Natural killer cell treated with Interleukin-12 subunit alpha and Interleukin-12 subunit beta and Interleukin-15 and Interleukin-18, amount 100 ng/mL, for 72 hours (primary cell): ENCODE data around the gene PRPSAP1. TPM values are rescaled to one million over a fixed set of nuclear protein-coding genes. Genes with fewer than 3 reads are reported as not detected.

Experiments
- ATAC-seq, 2 donors: fragments of 150-1000 bp; cut with Tn5 transposase in 1 of 2; sonication (Bioruptor Pico), chemical (Tn5 transposase) in 1 of 2; 2 replicates each; pipeline ENCODE4 v1.10.0; 2021
- DNase-seq: peaks from one replicate; pipeline ENCODE4 v3.0.0; 2022; ENCODE audit warnings: low spot score
- H3K27ac Mint-ChIP-seq, 2 donors: 1 replicate in 1 of 2; 2 replicates in 1 of 2; pipeline ENCODE4 v1.8.0; 2022; ENCODE audit warnings: mixed read lengths in 2 of 2, mild to moderate bottlenecking in 1 of 2, moderate library complexity in 1 of 2
- H3K27me3 Mint-ChIP-seq, 2 donors: 1 replicate in 1 of 2; 2 replicates in 1 of 2; pipeline ENCODE4 v1.8.0; 2022; ENCODE audit warnings: mixed read lengths in 2 of 2
- H3K36me3 Mint-ChIP-seq: one replicate; pipeline ENCODE4 v1.8.0; 2022; ENCODE audit warnings: mixed read lengths
- H3K4me1 Mint-ChIP-seq, 2 donors: 1 replicate in 1 of 2; 2 replicates in 1 of 2; pipeline ENCODE4 v1.8.0; 2022; ENCODE audit warnings: low read depth in 2 of 2, mixed read lengths in 2 of 2, mild to moderate bottlenecking in 1 of 2
- H3K4me3 Mint-ChIP-seq: one replicate; pipeline ENCODE4 v1.8.0; 2022; ENCODE audit warnings: mixed read lengths
- H3K9me3 Mint-ChIP-seq: 2 replicates; pipeline ENCODE4 v1.8.0; 2022; ENCODE audit warnings: mixed read lengths
- total RNA-seq, 2 donors: library from RNA; stranded (reverse); gene quantifications; one replicate each; pipeline ENCODE4 v1.2.3, GENCODE V29; 2022

Gene PRPSAP1, protein sequence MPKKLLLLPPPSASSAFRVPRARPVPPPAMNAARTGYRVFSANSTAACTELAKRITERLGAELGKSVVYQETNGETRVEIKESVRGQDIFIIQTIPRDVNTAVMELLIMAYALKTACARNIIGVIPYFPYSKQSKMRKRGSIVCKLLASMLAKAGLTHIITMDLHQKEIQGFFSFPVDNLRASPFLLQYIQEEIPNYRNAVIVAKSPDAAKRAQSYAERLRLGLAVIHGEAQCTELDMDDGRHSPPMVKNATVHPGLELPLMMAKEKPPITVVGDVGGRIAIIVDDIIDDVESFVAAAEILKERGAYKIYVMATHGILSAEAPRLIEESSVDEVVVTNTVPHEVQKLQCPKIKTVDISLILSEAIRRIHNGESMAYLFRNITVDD
- total RNA-seq: 10 to 100 TPM; 45.0 to 57.4 TPM

DNA sequence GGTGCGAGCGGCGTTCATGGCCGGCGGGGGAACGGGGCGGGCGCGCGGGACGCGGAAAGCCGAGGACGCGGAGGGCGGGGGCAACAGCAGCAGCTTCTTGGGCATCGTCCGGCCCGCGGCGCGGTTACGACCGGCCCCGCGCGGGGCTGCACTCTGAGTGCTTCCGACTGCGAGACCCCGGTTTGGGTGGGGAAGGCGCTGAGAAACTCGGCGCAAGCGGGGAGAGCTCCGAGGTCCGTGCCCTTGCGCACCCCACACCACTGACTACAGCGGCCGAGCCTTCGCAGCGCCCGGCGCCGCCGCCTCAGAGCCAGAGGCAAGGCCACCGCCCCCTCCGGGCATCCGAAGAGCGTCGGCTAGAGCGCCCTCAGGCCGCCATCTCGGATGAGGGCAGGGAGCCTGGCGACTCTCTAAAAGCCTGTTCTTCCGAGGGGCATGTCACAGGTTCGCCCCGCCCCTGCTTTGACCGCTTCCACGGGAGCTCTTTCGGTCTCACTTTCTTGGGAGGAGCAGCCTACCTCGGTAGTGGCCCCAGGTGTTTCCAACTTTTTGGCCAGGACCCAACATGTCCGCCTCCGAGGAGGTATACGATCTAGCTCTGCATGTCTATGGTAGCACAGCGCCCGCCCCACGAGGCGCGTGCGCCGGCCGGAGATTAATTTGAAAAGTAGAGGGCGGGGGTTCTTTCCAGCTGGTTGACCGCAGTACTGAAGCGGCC lies at the start of gene PRPSAP1:
PRPSAP1 (minus strand) TSS at position 318 of the 718 bp plus-strand sequence; CDS start at position 105, 213 bp downstream.
- peak within 1 kb of the TSS; percentile 94 to 97 for H3K27ac Mint-ChIP-seq
- H3K9me3 Mint-ChIP-seq: no peaks in the 10 kb centered on the region
- peak; percentile 96 to 98 for ATAC-seq
- DNase-seq: peak; percentile 88
- H3K27me3 Mint-ChIP-seq: no peaks in the 10 kb centered on the region
- peak within 1 kb of the TSS; percentile 95 for H3K4me3 Mint-ChIP-seq
- H3K36me3 Mint-ChIP-seq: no peaks in the 10 kb centered on the region
- H3K4me1 Mint-ChIP-seq: peaks cover 22 to 38% of the 10 kb centered on the region in 2 donors

DNA sequence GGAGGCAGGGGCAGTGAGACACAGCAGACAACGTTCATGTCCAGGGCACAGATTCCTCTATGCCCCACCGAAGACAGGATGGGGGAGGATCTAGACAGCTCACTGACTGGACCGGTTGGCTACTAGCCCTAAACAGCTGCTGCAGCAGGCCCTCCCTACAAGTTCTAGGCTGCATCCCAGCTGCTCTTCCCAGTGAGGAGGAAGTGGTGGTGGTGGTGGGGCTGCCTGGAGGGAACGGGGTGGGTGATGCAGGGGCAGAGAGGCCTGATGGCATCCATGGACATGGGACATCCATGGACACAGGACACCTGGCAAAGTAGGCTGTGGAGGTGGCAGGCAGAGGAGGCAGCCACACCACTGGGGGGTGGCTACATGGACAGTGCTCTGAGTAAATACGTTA lies 49.0 kb upstream of the PRPSAP1 start:
- Mint-ChIP-seq H3K9me3 (no peaks in the 10 kb centered on the region), H3K4me1 (peaks cover 5 to 26% of the 10 kb centered on the region in 2 donors), H3K36me3 (peaks cover 10% of the 10 kb centered on the region), H3K27me3 (no peaks in the 10 kb centered on the region), H3K4me3 (no peak overlapping the region), H3K27ac (no peak overlapping the region)
- no peak for ATAC-seq
- DNase-seq: no peak

DNA sequence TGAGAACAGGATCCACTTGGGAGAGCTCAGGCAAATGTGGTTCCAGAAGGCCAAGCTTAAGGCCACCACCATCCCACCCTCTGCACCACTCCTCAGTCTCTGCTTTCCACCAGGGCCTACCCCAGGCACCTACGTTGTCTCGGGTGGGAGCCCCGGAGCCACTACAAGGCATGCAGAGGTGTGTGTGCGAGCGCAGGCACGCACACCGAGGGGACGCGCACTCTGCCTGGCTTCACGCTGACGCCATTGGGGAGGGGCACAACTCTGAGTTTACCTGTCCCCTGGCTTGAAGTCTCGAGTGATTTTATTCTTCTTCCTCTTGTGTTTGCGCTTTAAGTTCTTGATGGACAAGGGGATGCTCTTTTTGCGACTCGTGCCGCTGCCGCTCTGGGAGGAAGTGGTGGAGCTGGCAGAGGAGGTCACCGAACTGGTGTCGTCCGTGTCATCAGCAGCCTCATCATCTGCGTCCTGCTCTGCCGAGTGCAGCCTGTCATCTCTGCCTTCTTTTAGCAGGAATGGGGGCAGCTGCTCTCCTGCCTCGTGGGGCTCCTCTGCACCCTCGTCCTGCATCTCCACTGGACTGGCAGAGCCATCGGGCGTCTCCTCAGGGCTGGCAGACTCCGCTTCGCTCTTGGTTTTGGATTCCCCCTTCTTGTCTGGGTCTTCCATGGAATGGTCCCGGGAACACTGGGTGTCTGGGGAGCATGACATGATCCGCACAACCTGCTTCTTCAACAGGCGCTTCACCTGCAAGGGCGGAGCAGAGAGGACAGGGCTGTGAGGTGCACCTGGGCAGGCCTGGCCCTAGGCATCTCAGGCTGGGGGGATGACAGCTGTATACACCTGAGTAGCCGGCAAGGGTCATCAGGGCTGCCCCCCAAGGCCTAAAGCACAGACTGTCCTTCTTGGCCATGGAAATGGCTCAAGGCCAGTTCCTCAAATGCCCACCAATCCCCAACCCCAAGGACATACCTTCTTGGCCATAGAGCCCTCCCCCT lies 45.8 kb upstream of the PRPSAP1 start:
- ATAC-seq: no peak
- Mint-ChIP-seq H3K27ac (no peak overlapping the region), H3K36me3 (peaks cover 8% of the 10 kb centered on the region), H3K4me1 (peaks cover 0 to 8% of the 10 kb centered on the region in 2 donors), H3K4me3 (no peak overlapping the region), H3K9me3 (no peaks in the 10 kb centered on the region), H3K27me3 (no peaks in the 10 kb centered on the region)
- no peak for DNase-seq

DNA sequence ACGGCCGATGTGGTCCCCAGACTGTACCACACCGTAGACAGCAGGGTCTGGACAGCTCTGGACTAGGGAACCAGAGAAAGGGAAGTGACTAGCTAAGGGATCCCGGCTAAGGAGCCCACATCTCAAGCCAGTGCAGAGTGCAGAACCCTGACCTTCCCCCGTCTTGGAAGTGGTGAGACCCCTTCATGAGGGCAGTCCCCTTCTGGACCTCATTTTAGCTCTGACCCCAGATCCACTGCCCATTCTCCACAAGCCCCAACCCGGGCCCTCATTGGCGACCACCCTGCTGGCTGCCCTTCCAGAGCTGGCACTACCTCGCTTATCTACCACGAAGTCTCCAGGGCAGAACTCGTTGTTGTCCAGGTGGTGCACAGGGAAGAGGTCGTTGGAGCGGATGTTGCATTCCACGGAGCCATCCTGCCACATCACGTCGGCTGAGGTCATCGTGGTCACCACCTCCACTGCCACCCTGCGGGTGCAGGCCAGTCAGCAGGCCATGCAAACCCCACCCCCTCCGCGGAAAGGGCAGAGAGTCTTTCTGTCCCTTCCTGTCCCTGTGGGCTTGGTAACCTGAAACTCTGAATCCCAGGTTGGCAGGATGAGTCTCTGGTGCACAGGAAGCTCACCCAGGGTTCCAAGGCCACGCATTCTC lies 44.9 kb upstream of the PRPSAP1 start:
- Mint-ChIP-seq H3K27ac (no peak overlapping the region), H3K27me3 (no peaks in the 10 kb centered on the region), H3K36me3 (no peaks in the 10 kb centered on the region), H3K9me3 (no peaks in the 10 kb centered on the region), H3K4me3 (no peak overlapping the region), H3K4me1 (peaks cover 0 to 5% of the 10 kb centered on the region in 2 donors)
- peak in 1 of 2 donors; percentile 5 for ATAC-seq
- no peak for DNase-seq

DNA sequence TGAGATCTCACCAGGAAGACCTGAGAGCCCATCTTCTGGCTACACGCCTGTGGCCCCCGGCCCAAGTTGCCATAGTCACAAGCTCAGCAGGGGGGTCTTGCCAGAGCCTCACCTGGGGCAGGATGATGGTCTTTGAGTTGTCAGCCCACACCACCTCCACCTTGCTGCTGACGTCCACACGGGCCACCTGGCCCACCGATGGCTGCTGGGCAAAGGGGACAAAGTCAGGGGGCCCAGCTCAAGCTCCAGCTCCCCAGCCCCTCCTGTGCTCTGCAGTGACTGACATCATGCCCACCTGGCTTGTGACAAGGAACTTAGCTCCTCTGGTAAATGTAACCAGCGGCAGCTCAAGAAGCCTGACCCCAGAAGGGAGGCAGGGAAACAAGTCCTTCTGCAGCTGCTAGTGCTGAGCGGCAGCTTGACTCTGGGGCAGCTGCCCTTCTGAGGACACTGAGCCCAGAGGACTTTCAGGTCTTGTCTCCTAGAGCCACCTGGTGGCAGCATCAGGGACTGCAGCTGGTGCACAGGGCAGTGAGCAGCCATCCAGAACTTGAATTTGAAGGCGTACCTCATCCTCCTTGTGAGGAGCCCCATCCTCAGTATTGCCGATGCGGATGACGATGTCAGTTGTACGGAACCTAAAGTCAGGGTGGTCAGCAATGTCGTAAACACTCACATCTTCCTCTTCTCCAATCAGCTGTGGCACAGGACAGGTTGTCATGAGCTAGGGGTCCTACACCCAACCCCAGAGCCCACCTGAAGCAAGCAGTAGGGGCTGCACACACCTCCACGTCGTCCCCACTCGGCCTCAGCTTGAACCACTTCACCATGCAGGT lies 44.2 kb upstream of the PRPSAP1 start:
- H3K9me3 Mint-ChIP-seq: no peaks in the 10 kb centered on the region
- no peaks in the 10 kb centered on the region for H3K36me3 Mint-ChIP-seq

DNA sequence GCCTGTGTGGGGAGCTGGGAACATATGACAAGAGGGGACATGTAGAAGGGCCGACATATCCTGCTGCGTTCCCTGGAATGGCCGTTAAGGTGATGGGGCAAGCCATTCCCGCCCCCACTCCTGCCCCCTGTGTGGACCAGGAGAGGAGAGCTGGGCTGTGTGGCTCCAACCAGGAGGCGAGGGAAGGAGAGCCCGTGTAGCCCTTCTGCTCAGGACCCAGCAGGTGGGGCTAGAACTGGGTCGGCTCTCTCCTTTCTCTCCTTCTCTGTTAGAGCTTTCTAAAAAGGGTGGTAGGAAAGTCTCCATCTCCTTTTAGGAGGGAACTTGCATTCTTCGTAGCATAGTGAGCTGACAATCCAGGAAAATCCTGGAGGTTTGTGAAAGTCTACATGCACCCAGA lies 43.5 kb upstream of the PRPSAP1 start:
- ATAC-seq (no peak), DNase-seq (no peak)
- H3K36me3 Mint-ChIP-seq: no peaks in the 10 kb centered on the region
- H3K9me3 Mint-ChIP-seq: no peaks in the 10 kb centered on the region
- H3K4me3 Mint-ChIP-seq: no peak overlapping the region
- no peak overlapping the region for H3K27ac Mint-ChIP-seq
- peaks cover 0 to 5% of the 10 kb centered on the region in 2 donors for H3K4me1 Mint-ChIP-seq
- H3K27me3 Mint-ChIP-seq: no peaks in the 10 kb centered on the region

More for the DNA sequence above, 44.2 kb upstream of the PRPSAP1 start:
- H3K27ac Mint-ChIP-seq: peak overlapping the region in 1 of 2 donors; percentile 33
- peak; percentile 89 for DNase-seq
- H3K27me3 Mint-ChIP-seq: no peaks in the 10 kb centered on the region
- H3K4me3 Mint-ChIP-seq: no peak overlapping the region
- peaks cover 0 to 5% of the 10 kb centered on the region in 2 donors for H3K4me1 Mint-ChIP-seq
- ATAC-seq: peak; percentile 78 to 80

DNA sequence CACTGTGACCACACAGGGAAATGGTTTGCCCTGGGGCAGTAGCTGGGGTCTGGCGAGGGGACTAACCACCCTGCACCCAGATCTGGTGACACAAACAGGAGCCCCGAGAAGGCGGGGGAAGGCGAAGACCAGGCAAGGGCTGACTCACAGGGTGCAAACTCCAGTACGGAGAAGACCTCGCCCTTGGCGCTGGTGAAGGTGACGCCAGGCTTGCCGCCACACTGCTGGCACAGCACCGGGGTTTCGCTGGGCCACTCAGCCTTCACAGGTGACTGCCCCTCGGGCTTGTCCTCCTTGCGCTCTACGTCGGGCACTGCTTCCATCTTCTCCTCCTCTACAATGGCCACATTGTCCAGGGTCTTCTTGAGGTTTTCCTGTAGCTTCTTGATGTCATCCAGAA lies 42.3 kb upstream of the PRPSAP1 start:
- ATAC-seq (no peak), DNase-seq (no peak)
- Mint-ChIP-seq H3K27ac (no peak overlapping the region), H3K4me3 (no peak overlapping the region), H3K4me1 (peaks cover 0 to 5% of the 10 kb centered on the region in 2 donors), H3K9me3 (no peaks in the 10 kb centered on the region), H3K27me3 (no peaks in the 10 kb centered on the region), H3K36me3 (no peaks in the 10 kb centered on the region)

DNA sequence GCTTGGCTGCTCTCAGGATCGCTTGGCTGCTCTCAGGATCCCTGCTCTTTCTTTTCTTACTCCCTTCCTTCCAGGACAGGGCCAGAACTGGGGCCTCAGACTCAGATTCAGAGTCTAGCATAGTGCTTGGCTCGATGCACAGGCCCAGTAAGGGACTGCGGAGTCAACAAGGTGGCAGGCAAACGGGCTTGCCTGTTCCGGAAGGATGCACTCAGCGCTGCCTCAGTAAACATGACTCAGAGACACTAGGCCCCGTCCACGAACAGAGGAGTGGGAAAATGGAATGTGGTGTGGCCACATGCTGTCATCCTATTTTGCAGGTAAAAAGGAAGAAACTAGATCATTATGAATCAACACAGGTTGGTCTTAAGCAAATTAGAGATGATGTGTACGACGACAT lies 40.5 kb upstream of the PRPSAP1 start:
- Mint-ChIP-seq H3K27me3 (no peaks in the 10 kb centered on the region), H3K4me3 (no peak overlapping the region), H3K36me3 (no peaks in the 10 kb centered on the region), H3K27ac (no peak overlapping the region), H3K9me3 (no peaks in the 10 kb centered on the region), H3K4me1 (no peaks in the 10 kb centered on the region)
- no peak for ATAC-seq
- DNase-seq: no peak

DNA sequence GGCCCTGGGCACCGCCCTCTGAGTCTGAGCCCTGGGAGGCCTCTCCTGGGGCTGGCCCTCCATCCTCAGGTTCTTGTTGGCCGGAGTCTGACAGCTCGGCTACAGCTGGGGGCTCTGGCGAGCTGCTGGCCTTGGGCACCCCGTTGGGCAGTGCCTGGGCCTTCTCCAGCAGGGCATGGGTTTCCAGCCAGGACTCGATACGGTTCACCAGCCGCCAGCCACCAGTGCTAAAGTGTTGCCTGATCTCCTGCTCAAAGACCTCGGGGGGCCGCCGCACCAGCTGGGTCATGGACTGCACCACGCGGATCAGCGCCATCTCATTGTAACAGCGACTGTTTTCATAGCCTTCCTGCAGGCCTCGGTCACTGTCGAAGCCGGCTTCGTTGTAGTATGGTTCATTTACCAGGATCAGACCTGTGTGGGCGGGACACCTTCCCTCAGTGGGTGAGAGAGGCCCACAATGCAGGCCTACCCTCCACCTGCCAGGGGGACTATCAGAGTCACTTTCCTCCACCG lies 37.5 kb upstream of the PRPSAP1 start:
- Mint-ChIP-seq H3K27ac (no peak overlapping the region), H3K9me3 (no peaks in the 10 kb centered on the region)

DNA sequence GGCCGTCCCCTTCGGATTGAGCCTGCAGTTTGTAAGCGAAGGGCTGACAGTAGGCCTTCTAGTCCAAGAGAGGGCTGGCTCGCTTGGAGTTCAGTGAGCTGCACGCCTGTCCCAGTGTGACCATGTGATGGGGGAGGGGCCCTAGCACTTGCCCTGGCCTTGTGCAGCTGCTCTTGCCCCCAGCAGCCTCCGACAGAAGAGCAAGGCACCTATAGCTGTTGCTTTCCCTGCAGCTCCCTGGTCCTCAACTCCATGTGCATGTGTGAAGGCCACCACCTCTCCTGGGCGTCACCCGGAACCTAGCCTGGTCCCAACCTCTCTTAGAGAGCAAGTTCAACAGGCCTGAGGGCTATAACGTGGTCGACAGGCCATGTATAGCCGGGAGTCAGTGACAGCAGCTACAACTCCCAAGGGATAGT lies 36.3 kb upstream of the PRPSAP1 start:
- DNase-seq (no peak), ATAC-seq (no peak)
- H3K27me3 Mint-ChIP-seq: no peaks in the 10 kb centered on the region
- H3K4me3 Mint-ChIP-seq: no peak overlapping the region
- H3K36me3 Mint-ChIP-seq: no peaks in the 10 kb centered on the region
- peaks cover 0 to 12% of the 10 kb centered on the region in 2 donors for H3K4me1 Mint-ChIP-seq
- no peaks in the 10 kb centered on the region for H3K9me3 Mint-ChIP-seq
- H3K27ac Mint-ChIP-seq: no peak overlapping the region

More for the DNA sequence above, 37.5 kb upstream of the PRPSAP1 start:
- Mint-ChIP-seq H3K27me3 (no peaks in the 10 kb centered on the region), H3K4me3 (no peak overlapping the region), H3K4me1 (peaks cover 0 to 9% of the 10 kb centered on the region in 2 donors), H3K36me3 (no peaks in the 10 kb centered on the region)
- ATAC-seq: no peak
- no peak for DNase-seq

DNA sequence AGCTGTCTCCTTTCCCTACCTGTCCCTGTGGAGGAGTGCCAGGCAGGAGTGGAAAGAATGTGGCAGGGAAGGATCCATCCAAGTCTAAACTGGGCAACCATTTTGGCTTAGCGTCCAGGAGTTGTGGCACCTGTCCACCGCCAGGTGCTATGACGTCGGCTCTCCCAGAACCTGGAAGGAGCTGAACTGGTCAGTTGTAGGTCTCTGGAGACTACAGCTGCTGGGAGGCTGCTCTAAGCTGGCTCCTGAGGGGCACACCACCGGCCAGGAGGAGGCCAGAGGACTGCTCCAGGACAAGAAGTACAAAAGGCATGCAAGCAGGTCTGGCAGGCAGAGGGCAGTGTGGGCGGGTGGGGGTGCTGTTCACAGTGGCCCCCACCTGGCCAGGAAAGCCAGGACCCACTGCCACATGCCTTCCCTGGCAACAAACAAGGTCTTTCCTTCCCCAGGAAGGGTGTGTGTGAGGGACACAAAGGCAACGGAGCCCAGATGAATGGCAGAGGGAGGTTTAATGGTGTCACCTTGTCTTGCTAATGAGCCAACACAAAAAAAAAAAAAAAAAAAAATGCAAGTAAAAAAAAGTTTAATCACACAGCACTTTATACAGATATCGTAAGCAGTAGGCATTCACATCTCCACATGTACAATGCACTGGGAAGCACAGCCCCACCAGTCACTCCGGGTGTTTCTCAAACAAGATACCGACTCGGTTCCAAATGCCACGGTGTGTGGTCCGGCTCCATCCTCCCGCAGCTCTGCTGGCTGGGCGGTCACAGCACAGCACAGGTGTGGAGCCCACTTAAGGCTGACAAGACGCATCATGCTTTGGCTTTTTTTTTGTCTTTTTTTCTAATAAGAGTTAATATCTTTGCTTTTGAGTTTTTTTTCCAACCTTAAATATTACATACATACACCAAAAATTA lies 35.5 kb upstream of the PRPSAP1 start:
- no peak for ATAC-seq
- no peaks in the 10 kb centered on the region for H3K27me3 Mint-ChIP-seq
- DNase-seq: no peak
- peaks cover 0 to 12% of the 10 kb centered on the region in 2 donors for H3K4me1 Mint-ChIP-seq
- no peak overlapping the region for H3K27ac Mint-ChIP-seq
- H3K9me3 Mint-ChIP-seq: no peaks in the 10 kb centered on the region
- no peak overlapping the region for H3K4me3 Mint-ChIP-seq
- no peaks in the 10 kb centered on the region for H3K36me3 Mint-ChIP-seq
